GM23338 (cell line): ENCODE measurements around the gene CEP170B. TPM values are rescaled to one million over a fixed set of nuclear protein-coding genes. Genes with fewer than 3 reads are reported as not detected.

Source experiments
- ATAC-seq: fragments of 200-7000 bp; cut with Tn5 transposase; 3 replicates; pipeline ENCODE4 v1.9.1; 2020
- DNase-seq: peaks from one replicate; pipeline ENCODE4 v3.0.0-alpha.2; 2015; ENCODE audit warnings: low spot score
- H2AFZ ChIP-seq: fragments of 200-600 bp; sonication (generic); 2 replicates; pipeline ENCODE4 v1.8.0; 2016; ENCODE audit warnings: antibody characterized with exemption, mild to moderate bottlenecking, moderate library complexity
- H3F3A ChIP-seq: fragments of 200-600 bp; sonication (generic); replicated peaks from 2 replicates; pipeline ENCODE4 v1.8.0; 2017; ENCODE audit warnings: antibody characterized with exemption, mixed run types, low read depth
- H3K27ac ChIP-seq: fragments of 200-600 bp; sonication (generic); 2 replicates; pipeline ENCODE4 v1.6.1; 2016; ENCODE audit warnings: low read depth
- H3K27me3 ChIP-seq: fragments of 200-600 bp; sonication (generic); 2 replicates; pipeline ENCODE4 v1.8.0; 2016; ENCODE audit warnings: mild to moderate bottlenecking, mixed run types, moderate library complexity; ENCODE audit not compliant: insufficient read depth
- H3K36me3 ChIP-seq: fragments of 200-600 bp; sonication (generic); 2 replicates; pipeline ENCODE4 v1.8.0; 2016; ENCODE audit warnings: mild to moderate bottlenecking; ENCODE audit not compliant: insufficient read depth
- H3K4me1 ChIP-seq: fragments of 200-600 bp; sonication (generic); 2 replicates; pipeline ENCODE4 v1.8.0; 2016; ENCODE audit warnings: mild to moderate bottlenecking, moderate library complexity; ENCODE audit not compliant: insufficient read depth
- H3K4me2 ChIP-seq: fragments of 200-600 bp; sonication (generic); 2 replicates; pipeline ENCODE4 v1.7.1; 2017; ENCODE audit warnings: mixed run types
- H3K4me3 ChIP-seq: fragments of 200-600 bp; sonication (generic); 2 replicates; pipeline ENCODE4 v1.6.1; 2016; ENCODE audit warnings: mixed run types
- H3K79me2 ChIP-seq: fragments of 200-600 bp; sonication (generic); replicated peaks from 2 replicates; pipeline ENCODE4 v1.8.0; 2017; ENCODE audit warnings: mild to moderate bottlenecking; ENCODE audit not compliant: insufficient read depth
- H3K9me2 ChIP-seq: fragments of 200-600 bp; sonication (generic); 2 replicates; pipeline ENCODE4 v1.8.0; 2017; ENCODE audit not compliant: insufficient read depth
- H4K20me1 ChIP-seq: fragments of 200-600 bp; sonication (generic); replicated peaks from 2 replicates; pipeline ENCODE4 v1.8.0; 2017; ENCODE audit warnings: mild to moderate bottlenecking; ENCODE audit not compliant: insufficient read depth
- H3K27ac Mint-ChIP-seq: 2 replicates; pipeline ENCODE4 v1.8.0; 2020; ENCODE audit warnings: inconsistent platforms, mild to moderate bottlenecking, moderate library complexity, mixed read lengths
- H3K27me3 Mint-ChIP-seq: 3 replicates; pipeline ENCODE4 v1.8.0; 2022; ENCODE audit warnings: low read depth, mild to moderate bottlenecking, moderate library complexity, mixed read lengths, inconsistent platforms; ENCODE audit not compliant: insufficient read depth, poor library complexity
- H3K36me3 Mint-ChIP-seq: 3 replicates; pipeline ENCODE4 v1.8.0; 2021; ENCODE audit warnings: low read depth, mild to moderate bottlenecking, inconsistent platforms, moderate library complexity, mixed read lengths
- H3K4me1 Mint-ChIP-seq: 3 replicates; pipeline ENCODE4 v1.8.0; 2020; ENCODE audit warnings: mild to moderate bottlenecking, inconsistent platforms, mixed read lengths
- H3K4me3 Mint-ChIP-seq: 3 replicates; pipeline ENCODE4 v1.8.0; 2021; ENCODE audit warnings: moderate library complexity, mild to moderate bottlenecking, inconsistent platforms, mixed read lengths
- H3K9me3 Mint-ChIP-seq: 3 replicates; pipeline ENCODE4 v1.8.0; 2020; ENCODE audit warnings: moderate library complexity, mild to moderate bottlenecking, inconsistent platforms, mixed read lengths
- CTCF ChIP-seq, 2 experiments: fragments of 200-600 bp in 1 of 2; sonication (generic) in 1 of 2; conservative IDR thresholded peaks; 2 replicates each; pipeline versions ENCODE4 v1.5.1 to v1.6.1; 2016 to 2017; ENCODE audit warnings: antibody characterized with exemption in 2 of 2, low read depth in 2 of 2, mild to moderate bottlenecking in 2 of 2, moderate library complexity in 1 of 2
- EZH2 ChIP-seq: fragments of 200-600 bp; sonication (generic); IDR thresholded peaks from one replicate; pipeline ENCODE4 v1.8.0; 2017; ENCODE audit warnings: antibody characterized with exemption, mild to moderate bottlenecking, low read depth; ENCODE audit not compliant: unreplicated experiment
- EZH2phosphoT487 ChIP-seq: fragments of 200-600 bp; sonication (generic); IDR thresholded peaks from one replicate; pipeline ENCODE4 v1.8.1; 2018; ENCODE audit warnings: antibody characterized with exemption; ENCODE audit not compliant: unreplicated experiment
- ZNF331 ChIP-seq: fragments of 250-450 bp; sonication (Bioruptor Pico); IDR thresholded peaks from 2 replicates; pipeline ENCODE4 v1.5.0; 2020; ENCODE audit warnings: low read depth, mild to moderate bottlenecking, moderate library complexity
- ZNF462 ChIP-seq: fragments of 250-450 bp; sonication (Bioruptor Pico); IDR thresholded peaks from 2 replicates; pipeline ENCODE4 v1.5.0; 2020; ENCODE audit warnings: mild to moderate bottlenecking, moderate library complexity
- polyA plus RNA-seq: library from polyadenylated mRNA; unstranded; fragments of >200 nt; fragmentation: Nextera tagmentation; extraction: Ambion mirVana; gene quantifications from 2 replicates; pipeline ENCODE4 v1.2.1, GENCODE V29; 2016
- total RNA-seq: library from RNA; depleted of rRNA; stranded (reverse); fragments of >200 nt; shearing (Covaris generic); gene quantifications from 2 replicates; pipeline ENCODE4 v1.2.3, GENCODE V29; 2014

Gene CEP170B
- total and polyA plus RNA-seq, 2 experiments from 2014 or later = 4.6 to 37.1 TPM

- Mint-ChIP-seq H3K36me3 (no peaks in the 10 kb centered on the region; the same call in 2 of the 3 replicates), H3K4me3 (peak overlapping the region; percentile 73), H3K27me3 (peaks cover 18% of the 10 kb centered on the region), H3K9me3 (no peaks in the 10 kb centered on the region), H3K27ac (no peak overlapping the region), H3K4me1 (peaks cover 16% of the 10 kb centered on the region)
- Histone ChIP-seq H3K9me2 (peaks cover 6% of the 10 kb centered on the region), H3K36me3 (no peaks in the 10 kb centered on the region), H3F3A (peaks cover 8% of the 10 kb centered on the region; the same call in 1 of the 2 replicates), H3K27ac (no peak overlapping the region), H3K4me3 (peak overlapping the region; percentile 90), H3K79me2 (peaks cover 44% of the 10 kb centered on the region), H3K27me3 (no peaks in the 10 kb centered on the region), H3K4me1 (peaks cover 6% of the 10 kb centered on the region; the same call in 1 of the 2 replicates), H4K20me1 (peaks cover 15% of the 10 kb centered on the region), H2AFZ (no peak overlapping the region), H3K4me2 (peak overlapping the region; percentile 96)
- no peak for TF ChIP-seq ZNF462 (CRISPR knock-in tag)
- TF ChIP-seq EZH2 = no peak
- no peak for TF ChIP-seq CTCF (conservative IDR thresholded peaks at IDR 0.05; ENCODE audit: low read depth in 2 of 2)
- TF ChIP-seq EZH2phosphoT487 = no peak
- no peak for TF ChIP-seq ZNF331
- no peak for DNase-seq
- no peak for ATAC-seq
Measured at GRCh38 chr14:104866451-104867370, 1.6 kb downstream of the CEP170B start.
